Neural cell (in vitro differentiated cells): Measurements from ENCODE around the gene MRPL10. TPM values are rescaled to one million over a fixed set of nuclear protein-coding genes. Genes with fewer than 3 reads are reported as not detected.
A peak's percentile ranks its signal among the peaks of the same experiment; 100 is the strongest.

Experiments
- H2AFZ ChIP-seq: fragments of 200-600, 300-800 bp; sonication (generic), shearing (Covaris generic); 2 replicates; pipeline ENCODE4 v1.6.0; 2014; ENCODE audit warnings: low read depth, mild to moderate bottlenecking, antibody characterized with exemption, low read length, moderate library complexity
- H3F3A ChIP-seq: fragments of 200-600 bp; shearing (Covaris generic); 2 replicates; pipeline ENCODE4 v1.6.1; 2016; ENCODE audit warnings: mild to moderate bottlenecking, moderate library complexity, mixed read lengths, antibody characterized with exemption, low read length; ENCODE audit not compliant: insufficient read depth, poor library complexity, severe bottlenecking
- H3K27ac ChIP-seq: fragments of 200-600, 300-800 bp; sonication (generic), shearing (Covaris generic); 2 replicates; pipeline ENCODE4 v1.5.1; 2014; ENCODE audit warnings: mild to moderate bottlenecking, low read length, moderate library complexity
- H3K27me3 ChIP-seq: fragments of 300-800, 200-600 bp; sonication (generic), shearing (Covaris generic); 2 replicates; pipeline ENCODE4 v1.6.0; 2014; ENCODE audit warnings: mild to moderate bottlenecking, low read depth, low read length, moderate library complexity; ENCODE audit not compliant: insufficient read depth
- H3K36me3 ChIP-seq: fragments of 300-800, 200-600 bp; sonication (generic), shearing (Covaris generic); 2 replicates; pipeline ENCODE4 v1.5.1; 2014; ENCODE audit warnings: mild to moderate bottlenecking, antibody characterized with exemption, low read length, moderate library complexity; ENCODE audit not compliant: insufficient read depth
- H3K4me2 ChIP-seq: fragments of 300-800, 200-600 bp; sonication (generic), shearing (Covaris generic); 2 replicates; pipeline ENCODE4 v1.6.0; 2014; ENCODE audit warnings: mild to moderate bottlenecking, low read length
- H3K4me3 ChIP-seq: fragments of 300-800, 200-600 bp; sonication (generic), shearing (Covaris generic); 2 replicates; pipeline ENCODE4 v1.5.1; 2014; ENCODE audit warnings: mild to moderate bottlenecking, low read length, moderate library complexity
- H3K79me2 ChIP-seq: fragments of 200-600 bp; shearing (Covaris generic); replicated peaks from 2 replicates; pipeline ENCODE4 v1.6.0; 2014; ENCODE audit warnings: mild to moderate bottlenecking, low read length, moderate library complexity; ENCODE audit not compliant: insufficient read depth
- H3K9ac ChIP-seq: fragments of 300-800, 200-600 bp; sonication (generic), shearing (Covaris generic); 2 replicates; pipeline ENCODE4 v1.6.1; 2016; ENCODE audit warnings: mild to moderate bottlenecking, low read length, mixed read lengths
- H3K9me2 ChIP-seq: fragments of 200-600 bp; shearing (Covaris generic); 2 replicates; pipeline ENCODE4 v1.6.1; 2016; ENCODE audit warnings: mild to moderate bottlenecking, low read length, mixed read lengths; ENCODE audit not compliant: insufficient read depth
- H3K9me3 ChIP-seq: fragments of 200-600, 300-800 bp; sonication (generic), shearing (Covaris generic); 2 replicates; pipeline ENCODE4 v1.6.1; 2016; ENCODE audit warnings: mild to moderate bottlenecking, mixed run types, low read length, moderate library complexity, mixed read lengths
- H4K20me1 ChIP-seq: fragments of 200-600 bp; shearing (Covaris generic); 2 replicates; pipeline ENCODE4 v1.6.1; 2016; ENCODE audit warnings: mild to moderate bottlenecking, mixed run types; ENCODE audit not compliant: insufficient read depth
- CTCF ChIP-seq: fragments of 450-650 bp; IDR thresholded peaks from 2 replicates; pipeline ENCODE4 v1.5.1; 2014; ENCODE audit warnings: antibody characterized with exemption, mild to moderate bottlenecking, moderate library complexity; ENCODE audit not compliant: poor library complexity, severe bottlenecking
- EP300 ChIP-seq: fragments of 450-650 bp; conservative IDR thresholded peaks from 2 replicates; pipeline ENCODE4 v1.6.1; 2014; ENCODE audit warnings: antibody characterized with exemption, mild to moderate bottlenecking, moderate library complexity; ENCODE audit not compliant: poor library complexity, severe bottlenecking
- EZH2 ChIP-seq: fragments of 200-600, 300-800 bp; shearing (Covaris generic), sonication (generic); IDR thresholded peaks from 2 replicates; pipeline ENCODE4 v1.6.1; 2014; ENCODE audit warnings: antibody characterized with exemption, low read length, borderline replicate concordance, mild to moderate bottlenecking; ENCODE audit not compliant: insufficient read depth, poor library complexity, severe bottlenecking
- MXI1 ChIP-seq: fragments of 450-650 bp; conservative IDR thresholded peaks from 2 replicates; pipeline ENCODE4 v1.6.1; 2014; ENCODE audit warnings: antibody characterized with exemption, mild to moderate bottlenecking; ENCODE audit not compliant: poor library complexity, severe bottlenecking
- POLR2AphosphoS5 ChIP-seq: IDR thresholded peaks from 2 replicates; pipeline ENCODE4 v1.6.1; 2012
- RAD21 ChIP-seq: fragments of 450-650 bp; conservative IDR thresholded peaks from 2 replicates; pipeline ENCODE4 v1.6.1; 2014; ENCODE audit warnings: antibody characterized with exemption, mild to moderate bottlenecking, moderate library complexity
- REST ChIP-seq: IDR thresholded peaks from 2 replicates; pipeline ENCODE4 v1.6.1; 2012; ENCODE audit warnings: borderline replicate concordance
- SMC3 ChIP-seq: fragments of 450-650 bp; conservative IDR thresholded peaks from 2 replicates; pipeline ENCODE4 v1.6.1; 2014; ENCODE audit warnings: antibody characterized with exemption, mild to moderate bottlenecking, moderate library complexity; ENCODE audit not compliant: poor library complexity
- TAF1 ChIP-seq: IDR thresholded peaks from 2 replicates; pipeline ENCODE4 v1.6.1; 2012; ENCODE audit warnings: low read depth
- polyA plus RNA-seq: library from polyadenylated mRNA; depleted of rRNA; stranded (reverse); fragments of >200 nt; gene quantifications from 2 replicates; pipeline ENCODE4 v1.2.3, GENCODE V29; 2014

MRPL10 gene
- polyA plus RNA-seq, 1 donor from 2014 or later, result 34.2 TPM

GRCh38 chr17:47821031-47821423 lies 10.3 kb downstream of the MRPL10 start:
- Histone ChIP-seq H3K79me2 (no peaks in the 10 kb centered on the region), H3K9me2 (no peaks in the 10 kb centered on the region), H3K27me3 (no peaks in the 10 kb centered on the region), H3K9ac (peak overlapping the region; percentile 72), H3K4me2 (peak overlapping the region; percentile 91), H3F3A (no peaks in the 10 kb centered on the region), H4K20me1 (no peaks in the 10 kb centered on the region), H3K9me3 (no peaks in the 10 kb centered on the region), H3K4me3 (peak overlapping the region; percentile 96), H3K36me3 (no peaks in the 10 kb centered on the region), H3K27ac (no peak overlapping the region), H2AFZ (no peak overlapping the region)
- TF ChIP-seq CTCF, result no peak
- no peak for TF ChIP-seq SMC3
- TF ChIP-seq RAD21, result no peak
- TF ChIP-seq POLR2AphosphoS5, result no peak

DNA sequence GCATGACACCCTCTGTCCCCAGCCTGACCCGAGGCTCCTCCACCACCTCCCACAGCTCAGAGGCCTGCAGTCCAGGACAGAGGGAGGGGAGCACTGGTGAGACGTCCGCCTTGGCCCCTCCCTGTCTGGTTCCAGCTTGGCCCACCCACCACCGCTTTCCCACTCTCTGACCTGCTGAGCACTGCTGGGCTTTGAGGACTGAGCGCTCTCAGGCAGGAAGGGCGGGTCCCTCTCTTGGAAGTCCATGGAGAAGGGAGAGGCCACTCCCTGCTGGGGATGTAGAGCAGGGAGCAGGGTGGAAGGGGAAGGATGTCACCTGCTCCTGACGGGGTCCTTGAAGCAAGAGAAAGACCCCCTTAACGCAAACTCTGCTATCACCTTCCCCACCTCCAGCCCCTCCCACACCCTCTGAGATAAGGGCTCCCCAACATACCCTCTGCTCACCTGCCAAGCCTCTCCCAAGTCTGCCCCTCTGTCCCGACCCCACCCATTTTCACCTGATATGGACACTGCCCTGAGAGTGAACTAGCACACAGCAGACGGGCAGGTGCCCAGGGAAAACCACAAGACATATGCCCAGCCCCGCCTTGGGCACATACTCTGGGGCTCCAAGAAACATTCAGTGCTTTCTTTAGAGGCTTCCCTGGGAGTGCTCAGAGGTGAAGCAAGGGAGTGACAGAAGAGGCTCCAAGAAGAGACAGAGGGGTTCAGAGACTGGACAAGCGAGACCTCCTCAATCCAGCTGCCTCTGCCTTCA lies 11.1 kb downstream of the MRPL10 start:
- Histone ChIP-seq H3K9me3 (no peaks in the 10 kb centered on the region), H3K27ac (no peak overlapping the region), H3F3A (no peaks in the 10 kb centered on the region), H3K4me2 (no peak overlapping the region), H3K36me3 (no peaks in the 10 kb centered on the region), H3K4me3 (peak overlapping the region; percentile 96), H3K9me2 (no peaks in the 10 kb centered on the region), H3K79me2 (no peaks in the 10 kb centered on the region), H2AFZ (no peak overlapping the region), H4K20me1 (no peaks in the 10 kb centered on the region), H3K27me3 (no peaks in the 10 kb centered on the region), H3K9ac (peak overlapping the region; percentile 72)
- TF ChIP-seq POLR2AphosphoS5 (no peak), EP300 (no peak), SMC3 (no peak), RAD21 (no peak), CTCF (no peak), REST (no peak), TAF1 (no peak), EZH2 (no peak), MXI1 (no peak)
